Hepatocyte (in vitro differentiated cells): ENCODE data around the gene TCF19.
"Not testable (repeated sequence)": the region's sequence is repeated elsewhere in the genome, so short reads cannot be mapped to it uniquely, and the experiment has no call there.

Experiments used
- CTCF ChIP-seq: fragments of 200-600 bp; sonication (generic); IDR thresholded peaks from 2 replicates; pipeline ENCODE4 v1.5.1; 2016; ENCODE audit warnings: antibody characterized with exemption, mild to moderate bottlenecking; ENCODE audit not compliant: poor library complexity
- EZH2 ChIP-seq: fragments of 200-600 bp; sonication (generic); IDR thresholded peaks from 2 replicates; pipeline ENCODE4 v1.6.1; 2016; ENCODE audit warnings: antibody characterized with exemption, mild to moderate bottlenecking, borderline replicate concordance
- EZH2phosphoT487 ChIP-seq: fragments of 200-600 bp; sonication (generic); IDR thresholded peaks from one replicate; pipeline ENCODE4 v1.6.1; 2018; ENCODE audit warnings: antibody characterized with exemption, mild to moderate bottlenecking, low read depth, moderate library complexity; ENCODE audit not compliant: unreplicated experiment, severe bottlenecking

GRCh38 chr6:31196251-31197022 lies 38.0 kb downstream of the TCF19 start:
- TF ChIP-seq EZH2phosphoT487, CTCF, EZH2: not testable (repeated sequence)
